Esophagus mucosa (tissue), 1 donor: ENCODE measurements around the gene ATP9B. TPM values are rescaled to one million over a fixed set of nuclear protein-coding genes. Genes with fewer than 3 reads are reported as not detected.
"Not testable (repeated sequence)": the region's sequence is repeated elsewhere in the genome, so short reads cannot be mapped to it uniquely, and the experiment has no call there.

Experiments
- ATAC-seq: fragments of 200-7000 bp; cut with Tn5 transposase; one replicate; pipeline ENCODE4 v1.9.1; 2020
- total RNA-seq: library from RNA; stranded (reverse); gene quantifications from one replicate; pipeline ENCODE4 v1.2.4, GENCODE V29; 2023
- donor health status: DM: yes; HTN: yes; CAD: no.

ATP9B gene
- total RNA-seq, 1 donor from 2014 or later: 19.6 TPM

DNA sequence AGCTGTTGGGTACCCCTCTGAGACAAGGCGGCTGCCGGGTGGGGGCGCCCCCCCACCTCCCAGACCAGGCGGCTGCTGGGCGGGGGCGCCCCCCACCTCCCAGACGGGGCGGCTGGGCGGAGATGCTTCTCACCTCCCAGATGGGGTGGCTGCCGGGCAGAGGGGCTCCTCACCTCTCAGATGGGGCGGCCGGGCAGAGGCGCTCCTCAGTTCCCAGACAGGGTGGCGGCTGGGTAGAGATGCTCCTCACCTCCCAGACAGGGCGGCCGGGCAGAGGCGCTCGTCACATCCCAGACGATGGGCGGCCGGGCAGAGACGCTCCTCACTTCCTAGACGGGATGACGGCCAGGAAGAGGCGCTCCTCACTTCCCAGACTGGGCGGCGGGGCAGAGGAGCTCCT is 3.5 kb downstream of the ATP9B start:
- not testable (repeated sequence) for ATAC-seq

DNA sequence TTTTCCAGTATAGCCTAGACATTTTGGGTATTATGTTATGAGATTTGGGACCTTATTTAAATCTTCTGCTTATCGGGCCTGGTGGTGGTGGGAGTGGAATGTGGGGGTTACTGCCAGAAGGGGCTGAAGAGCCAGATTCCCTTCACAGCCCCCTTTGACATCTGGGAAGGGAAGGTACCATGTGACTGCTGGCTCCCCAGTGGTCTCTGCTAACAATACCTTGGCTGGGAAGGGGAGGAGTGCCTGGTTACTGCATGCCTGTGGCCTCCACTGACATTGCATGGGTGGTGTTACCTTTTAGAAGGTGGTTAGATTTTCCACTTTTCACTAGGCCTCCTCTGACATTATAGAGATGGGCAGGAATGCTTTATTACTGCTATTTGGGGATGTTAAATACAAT is 8.0 kb downstream of the ATP9B start:
- ATAC-seq: no peak

DNA sequence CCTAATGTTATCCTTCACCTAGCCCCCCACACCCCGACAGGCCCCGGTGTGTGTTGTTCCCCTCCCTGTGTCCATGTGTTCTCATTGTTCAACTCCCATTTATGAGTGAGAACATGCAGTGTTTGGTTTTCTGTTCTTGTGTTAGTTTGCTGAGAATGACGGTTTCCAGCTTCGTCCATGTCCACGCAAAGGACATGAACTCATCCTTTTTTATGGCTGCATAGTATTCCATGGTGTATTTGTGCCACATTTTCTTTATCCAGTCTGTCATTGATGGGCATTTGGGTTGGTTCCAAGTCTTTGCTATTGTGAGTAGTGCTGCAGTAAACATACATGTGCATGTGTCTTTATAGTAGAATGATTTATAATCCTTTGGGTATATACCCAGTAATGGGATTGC is 9.6 kb downstream of the ATP9B start:
- ATAC-seq: not testable (repeated sequence)

DNA sequence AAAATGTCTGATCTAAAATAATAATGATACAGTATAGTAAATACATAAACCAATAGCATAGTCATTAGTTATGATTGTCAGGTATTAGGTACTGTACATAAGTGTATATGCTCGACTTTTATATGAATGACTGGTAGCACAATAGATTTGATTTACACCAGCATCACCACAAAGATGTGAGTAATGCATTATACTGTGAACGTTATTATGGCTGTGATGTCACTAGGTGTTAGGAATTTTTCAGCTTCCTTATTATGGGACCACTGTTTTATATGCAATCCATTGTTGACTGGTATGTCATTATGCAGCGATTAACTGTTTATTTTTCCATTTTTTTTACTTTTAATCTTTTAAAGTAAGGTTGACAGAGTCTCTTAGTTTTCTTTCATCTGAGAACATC is 23.7 kb downstream of the ATP9B start:
- ATAC-seq: no peak

DNA sequence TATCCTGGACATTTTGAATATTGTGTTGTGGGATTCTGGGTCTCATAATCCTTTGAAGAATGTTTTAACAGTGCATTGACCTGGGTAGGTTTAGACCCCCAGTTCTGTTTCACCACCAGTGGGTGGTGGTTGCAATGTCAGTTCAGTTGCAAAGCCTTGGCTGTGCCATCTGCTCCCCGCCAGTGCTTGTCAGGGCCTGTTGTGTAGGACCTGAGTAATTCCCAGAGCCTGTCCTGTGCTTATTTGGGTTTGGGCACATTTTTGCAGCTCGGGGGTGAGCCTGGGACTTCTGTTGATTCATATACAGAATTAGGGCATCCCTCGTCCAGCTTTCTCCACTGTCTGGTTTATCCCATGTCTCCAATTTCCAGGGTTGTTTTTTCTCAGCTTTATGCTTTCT is 24.8 kb downstream of the ATP9B start:
- peak; percentile 59 for ATAC-seq

DNA sequence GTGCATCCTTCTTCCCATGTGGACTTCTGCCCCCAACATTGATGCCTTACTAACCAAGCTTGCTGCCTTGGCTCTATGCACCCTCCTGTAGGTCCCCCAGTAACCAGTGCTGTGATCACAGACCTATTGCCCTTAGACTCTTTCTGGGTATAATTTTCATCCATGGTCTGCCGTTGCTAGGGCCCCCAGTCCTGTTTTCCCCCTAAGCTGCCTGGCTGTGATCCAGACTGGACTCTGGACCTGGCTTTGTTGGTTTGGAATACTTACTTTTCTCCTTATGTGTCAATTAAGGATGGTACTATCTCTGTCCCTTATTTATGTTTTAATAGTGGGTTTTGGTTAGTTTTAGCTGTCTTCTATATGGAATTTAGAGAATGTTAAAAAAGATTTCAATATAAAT is 26.0 kb downstream of the ATP9B start:
- ATAC-seq: no peak

DNA sequence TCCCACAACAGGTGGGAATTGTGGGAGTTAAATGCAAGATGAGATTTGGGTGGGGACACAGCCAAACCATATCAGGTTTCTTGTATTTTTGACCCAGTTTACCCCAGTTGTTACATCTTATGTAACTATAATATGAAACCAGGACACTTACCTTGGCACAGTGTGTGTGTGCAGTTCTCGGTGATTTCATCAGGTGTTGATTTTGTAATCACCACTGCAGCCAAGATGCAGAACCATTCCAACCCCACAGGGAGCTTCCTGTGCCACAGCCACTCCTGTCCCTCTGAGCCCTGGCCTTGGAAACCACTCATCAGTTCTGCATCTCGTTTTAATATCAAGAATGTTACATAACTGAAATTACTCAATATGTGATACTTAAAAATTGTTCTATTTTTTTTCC is 31.8 kb downstream of the ATP9B start:
- ATAC-seq: no peak

DNA sequence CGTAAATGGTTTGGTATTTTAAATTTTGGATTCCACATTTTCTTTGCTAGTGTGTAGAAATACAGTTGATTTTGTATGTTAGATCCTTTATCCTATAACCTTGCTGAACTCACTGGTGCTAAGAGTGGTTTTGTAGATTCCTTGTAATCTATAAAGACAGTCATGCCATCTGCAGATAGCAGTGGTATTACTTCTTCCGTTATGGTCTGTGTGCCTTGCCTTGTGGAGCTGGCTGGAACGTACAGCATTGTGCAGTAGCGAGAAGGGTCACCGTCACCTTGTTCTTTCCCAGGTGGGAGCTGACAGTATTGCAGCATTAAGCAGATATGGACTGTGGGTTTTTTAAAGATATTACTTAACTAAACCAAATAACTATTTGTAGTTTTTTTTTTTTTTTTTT is 33.7 kb downstream of the ATP9B start:
- ATAC-seq: no peak

DNA sequence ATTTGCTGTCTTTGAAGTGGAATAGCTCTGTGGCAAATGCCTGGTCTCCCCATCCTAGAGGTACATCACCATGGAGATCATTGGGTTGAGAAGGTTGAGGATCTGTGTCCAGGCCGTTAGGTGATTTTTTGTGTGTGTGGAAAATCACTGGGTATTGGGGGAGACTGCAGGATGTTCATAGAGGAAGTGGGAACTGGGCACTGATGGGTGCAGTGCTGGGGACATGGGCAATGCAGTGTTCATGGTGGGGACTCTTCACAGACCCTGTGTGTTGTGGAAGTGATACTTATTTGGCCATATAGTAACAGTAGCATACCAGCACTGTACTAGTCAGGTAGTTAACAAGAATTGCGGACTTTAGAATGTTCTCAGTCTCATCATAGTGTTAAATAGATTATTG is 34.9 kb downstream of the ATP9B start:
- ATAC-seq: no peak

DNA sequence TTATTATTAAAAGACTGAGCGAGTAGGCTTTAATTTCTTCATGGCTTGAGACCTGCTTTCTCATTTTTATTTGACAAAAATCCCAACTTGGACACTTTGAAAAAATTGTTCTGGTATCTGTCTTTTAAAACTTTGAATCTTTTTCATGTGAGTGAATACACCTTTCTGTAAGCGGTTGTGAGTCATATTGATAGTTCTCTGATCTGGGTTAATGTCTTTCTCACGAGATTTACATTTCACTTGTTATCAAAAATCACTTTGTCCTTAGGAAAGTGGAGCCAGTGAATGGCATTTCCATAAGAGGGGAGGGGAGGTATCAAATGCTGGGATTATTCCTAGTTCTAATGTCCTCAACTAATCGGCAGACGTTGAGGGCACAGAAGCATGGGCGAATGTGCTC is 36.3 kb downstream of the ATP9B start:
- ATAC-seq: no peak

DNA sequence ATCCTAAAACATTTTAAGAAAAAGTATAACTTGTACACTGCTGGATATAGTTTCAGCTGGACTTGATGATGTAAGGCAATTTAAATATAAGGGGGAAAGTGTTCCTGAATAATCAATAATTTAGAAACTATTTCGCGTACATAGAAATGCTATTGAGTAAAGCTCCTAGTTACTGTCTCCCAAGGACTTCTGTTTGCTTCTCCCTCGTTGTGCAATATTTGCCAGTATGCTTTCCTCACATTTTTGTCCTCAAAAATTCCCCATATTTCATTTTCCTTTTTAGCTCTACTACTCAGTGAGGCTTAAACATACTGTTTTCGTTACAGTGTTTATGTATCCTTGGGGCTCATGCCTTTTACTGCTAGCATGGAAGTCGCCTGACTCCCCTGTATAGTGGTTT is 36.9 kb downstream of the ATP9B start:
- ATAC-seq: no peak

DNA sequence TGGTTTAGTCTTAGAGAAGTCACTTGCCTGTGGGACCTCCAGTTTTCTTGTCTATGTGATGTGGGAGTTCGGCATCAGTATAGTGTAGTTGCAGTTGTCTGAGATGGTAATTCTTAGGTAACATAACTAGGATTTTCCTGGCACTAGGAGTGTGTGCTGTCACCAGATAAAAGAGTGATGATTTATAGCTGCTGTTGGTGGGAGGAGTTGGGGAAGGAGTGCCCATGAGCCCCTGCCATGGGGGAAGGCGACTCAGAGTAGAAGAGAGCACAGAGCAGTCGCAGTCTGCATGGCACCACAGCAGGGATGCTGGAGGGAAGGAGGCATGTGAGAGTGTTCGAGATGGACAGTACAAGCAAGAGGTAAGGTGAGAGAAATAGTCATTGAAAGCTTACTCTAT is 38.7 kb downstream of the ATP9B start:
- no peak for ATAC-seq

DNA sequence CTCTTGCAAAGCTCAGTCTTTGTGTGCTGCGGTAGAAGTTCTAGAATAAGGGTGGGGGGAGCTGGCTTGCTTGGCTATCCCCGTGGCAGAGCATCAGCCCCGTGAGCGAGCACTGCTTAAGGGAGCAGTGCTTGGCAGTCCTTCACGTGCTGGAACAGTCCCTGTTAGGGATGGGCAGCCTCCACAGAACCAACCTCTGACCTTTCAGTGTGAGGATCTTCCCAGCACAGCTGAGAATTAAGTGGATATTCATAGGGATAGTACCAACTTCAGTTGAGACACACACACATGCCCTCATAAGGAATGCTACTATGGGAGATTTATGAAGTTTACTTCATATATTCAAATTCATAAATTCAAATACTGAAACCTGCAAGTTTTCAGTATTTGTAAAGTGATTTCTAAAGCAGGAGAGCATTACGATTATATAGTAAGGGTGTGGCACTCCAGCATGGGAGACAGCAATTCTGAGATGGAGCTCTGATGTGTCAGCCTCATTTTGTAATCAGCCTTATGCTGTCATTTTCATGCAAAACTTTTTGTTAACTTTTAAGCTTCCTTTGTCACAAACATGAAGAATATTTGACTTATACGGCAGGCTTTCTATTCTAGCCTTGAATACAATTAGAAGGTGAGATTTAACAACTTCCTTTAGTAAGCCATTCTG is 39.5 kb downstream of the ATP9B start:
- ATAC-seq: no peak

DNA sequence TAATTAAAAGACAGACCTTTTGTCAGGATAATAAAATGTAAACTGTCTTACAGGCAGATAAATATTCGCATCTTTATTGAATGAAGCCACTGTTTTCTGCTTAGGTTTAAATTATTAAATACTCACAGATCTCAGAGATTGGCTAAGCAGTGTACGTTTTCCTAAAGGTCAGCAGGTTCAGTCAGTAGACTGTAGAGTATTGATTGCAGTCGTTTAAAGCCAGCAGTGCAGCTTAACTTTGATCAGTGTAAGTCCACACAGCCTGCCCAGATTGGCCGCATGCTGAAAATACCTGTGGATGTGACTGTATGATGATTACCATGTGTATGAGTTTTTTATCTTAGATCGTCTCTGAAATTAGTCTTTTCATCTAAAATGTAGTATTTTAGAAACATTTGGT is 42.3 kb downstream of the ATP9B start:
- ATAC-seq: no peak

DNA sequence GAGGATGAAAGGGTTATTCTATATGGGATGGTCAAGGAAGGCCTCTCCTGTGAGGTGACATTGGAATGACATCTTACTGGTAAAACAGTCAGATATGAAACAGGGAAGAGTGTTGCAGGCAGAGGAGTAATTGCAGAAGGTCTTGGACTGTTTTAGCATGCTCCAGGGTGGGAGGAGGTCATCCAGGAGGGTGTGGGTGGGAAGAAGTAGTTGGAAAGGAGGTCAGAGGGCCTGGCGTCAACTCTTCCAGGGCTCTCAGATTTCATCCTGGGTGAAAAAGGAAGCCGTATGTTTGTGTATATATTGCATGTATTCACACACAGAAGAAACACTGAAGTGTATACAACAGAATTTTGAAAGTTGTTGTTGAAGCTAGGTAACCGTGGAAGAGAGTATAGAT is 48.2 kb downstream of the ATP9B start:
- no peak for ATAC-seq

DNA sequence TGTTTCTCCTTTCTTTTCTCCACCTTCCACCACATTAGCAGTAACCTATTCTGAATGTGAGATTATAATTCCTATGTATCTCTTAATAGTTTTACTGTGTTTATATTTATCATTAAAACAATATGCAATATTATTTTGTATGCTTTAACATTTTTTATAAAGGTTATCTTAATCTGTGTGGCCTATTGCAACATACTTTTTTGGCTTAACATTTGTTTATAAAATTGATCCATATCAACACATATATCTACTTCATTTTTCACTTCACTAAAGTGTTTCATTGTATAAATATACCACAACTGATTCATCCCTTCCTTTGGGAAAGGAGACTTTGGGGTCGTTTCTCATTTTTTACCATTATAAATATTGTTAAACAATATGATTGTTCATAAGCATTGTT is 48.6 kb downstream of the ATP9B start:
- no peak for ATAC-seq

DNA sequence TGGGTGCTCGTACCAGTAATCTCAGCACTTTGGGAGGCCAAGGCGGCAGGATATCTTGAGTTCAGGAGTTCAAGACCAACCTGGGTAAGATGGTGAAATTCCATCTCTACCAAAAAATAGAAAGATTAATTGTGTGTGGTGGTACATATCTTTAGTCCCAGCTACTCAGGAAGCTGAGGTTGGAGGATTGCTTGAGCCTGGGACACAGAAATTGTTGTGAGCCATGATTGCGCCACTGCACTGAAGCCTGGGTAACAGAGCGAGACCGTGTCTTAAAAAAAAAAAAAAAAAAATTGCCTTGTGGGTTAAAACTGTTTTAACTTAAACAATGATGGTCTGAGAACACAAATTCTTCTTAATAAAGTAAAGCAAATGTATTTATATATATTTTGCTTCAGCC is 49.6 kb downstream of the ATP9B start:
- ATAC-seq: no peak

DNA sequence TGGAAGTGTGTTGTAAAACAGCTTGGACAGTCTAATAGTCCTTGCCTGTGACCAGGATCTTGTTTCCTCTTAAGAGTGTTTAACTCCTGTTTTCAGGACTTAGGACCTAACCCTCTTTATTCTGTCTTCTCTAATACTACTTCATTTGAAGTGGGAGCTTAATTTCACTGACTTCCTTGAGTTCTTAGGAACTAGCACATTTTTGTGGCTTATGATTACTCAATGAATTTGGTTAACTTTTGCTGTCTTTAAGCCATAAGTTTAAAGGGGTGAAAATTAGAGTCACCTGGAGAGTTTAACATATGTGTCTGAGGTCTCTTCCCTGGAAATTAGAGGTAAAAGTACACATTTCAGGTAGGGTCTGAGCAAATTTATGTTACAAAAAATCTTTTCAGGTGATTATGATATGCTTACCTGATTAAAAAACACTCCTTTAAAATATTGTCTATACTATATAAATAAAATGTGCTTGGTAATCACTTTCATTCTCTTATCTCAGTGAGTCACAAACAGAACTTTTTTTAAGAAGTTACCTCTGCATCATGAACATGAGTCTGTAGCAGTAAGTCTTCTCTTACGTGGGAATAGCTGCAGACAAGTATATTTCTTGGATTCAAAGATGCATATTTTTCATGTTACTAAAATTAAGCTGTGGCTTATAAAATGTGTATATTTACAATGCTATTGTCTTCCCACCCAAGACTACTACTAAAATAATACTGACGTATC is 52.7 kb downstream of the ATP9B start:
- ATAC-seq: no peak

DNA sequence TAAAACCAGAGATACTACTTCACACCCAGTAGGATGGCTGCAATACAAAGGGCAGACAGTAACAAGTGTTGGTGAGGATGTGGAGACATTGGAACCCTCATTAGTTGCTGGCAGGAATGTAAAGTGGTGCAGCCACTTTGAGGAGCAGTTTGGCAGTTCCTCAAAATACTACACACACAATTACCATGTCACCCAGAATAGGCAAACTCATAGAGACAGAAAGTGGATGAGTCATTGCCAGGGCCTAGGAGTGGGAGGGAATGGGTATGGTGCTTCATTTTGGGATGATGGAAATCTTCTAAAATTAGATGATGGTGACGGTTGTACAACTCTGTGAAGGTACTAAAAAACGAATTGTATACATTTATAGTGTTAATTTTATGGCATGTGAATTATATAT is 54.8 kb downstream of the ATP9B start:
- peak; percentile 36 for ATAC-seq

DNA sequence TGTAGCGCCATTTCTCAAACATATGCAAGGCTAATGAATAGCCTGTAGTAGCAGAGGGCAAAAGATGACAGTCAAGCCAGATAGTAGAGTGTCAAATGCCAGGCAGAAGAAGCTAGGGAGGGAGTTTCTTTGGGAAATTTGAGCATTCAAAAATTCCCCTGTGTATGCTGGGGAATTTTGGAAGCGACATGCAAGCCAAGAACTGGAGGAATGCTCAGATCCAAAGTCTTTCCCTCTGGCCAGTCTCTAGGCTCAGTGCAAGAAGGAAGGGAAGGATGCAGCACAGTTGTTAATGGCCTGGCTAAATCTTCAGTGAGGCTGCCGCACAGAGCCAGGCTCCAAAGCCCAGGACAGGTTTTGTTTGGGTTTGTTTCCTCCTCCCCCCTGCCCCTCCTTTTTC is 59.9 kb downstream of the ATP9B start:
- no peak for ATAC-seq

DNA sequence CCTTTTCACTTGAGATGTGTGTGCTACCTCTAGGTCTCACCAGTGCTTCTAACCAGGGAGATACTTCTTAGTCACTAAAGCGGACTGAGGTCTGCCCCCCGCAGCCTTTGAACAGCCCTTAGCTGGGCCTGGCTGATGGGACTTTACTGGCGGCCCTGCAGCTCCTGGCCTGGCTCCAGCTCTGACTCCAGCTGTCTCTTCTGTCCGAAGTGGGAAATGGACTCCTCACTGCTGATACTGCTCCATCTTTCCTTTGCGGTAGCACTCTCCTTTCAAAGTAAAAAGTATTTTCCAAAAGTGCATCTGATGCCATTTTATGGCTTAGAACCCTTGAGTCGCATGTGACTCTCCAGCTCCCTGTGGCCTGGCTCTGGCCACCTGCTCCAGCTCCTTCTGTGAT is 64.5 kb downstream of the ATP9B start:
- no peak for ATAC-seq

DNA sequence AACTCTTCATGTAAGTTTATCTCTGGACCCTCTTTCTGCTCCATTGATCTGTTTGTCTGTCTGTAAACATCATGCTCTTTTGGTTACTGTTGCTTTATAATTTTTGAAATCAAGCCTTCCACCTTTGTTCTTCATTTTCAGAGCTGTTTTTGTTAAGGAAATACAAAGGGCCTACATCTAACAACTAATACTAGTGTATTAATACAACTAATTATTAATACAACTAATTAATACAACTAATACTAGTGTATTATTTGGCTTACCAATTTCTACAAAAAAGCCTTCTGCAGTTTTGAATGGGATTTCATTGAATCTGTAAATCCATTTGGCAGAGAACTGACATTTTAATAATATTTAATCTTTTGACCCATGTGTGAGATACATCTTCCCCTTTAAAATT is 66.7 kb downstream of the ATP9B start:
- ATAC-seq: no peak

DNA sequence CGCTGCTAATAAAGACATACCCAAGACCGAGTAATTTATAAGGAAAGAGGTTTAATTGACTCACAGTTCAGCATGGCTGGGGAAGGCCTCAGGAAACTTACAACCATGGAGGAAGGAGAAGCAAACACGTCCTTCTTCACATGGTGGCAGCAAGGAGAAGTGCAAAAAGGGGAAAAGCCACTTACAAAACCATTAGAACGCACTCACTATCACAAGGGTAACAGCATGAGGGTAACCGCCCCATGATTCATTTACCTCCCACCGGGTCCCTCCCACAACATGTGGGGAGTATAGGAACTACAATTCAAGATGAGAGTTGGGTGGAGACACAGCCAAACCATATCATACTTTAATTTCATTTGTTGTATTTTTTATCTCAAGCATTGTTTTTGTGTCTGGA is 67.5 kb downstream of the ATP9B start:
- ATAC-seq: no peak

DNA sequence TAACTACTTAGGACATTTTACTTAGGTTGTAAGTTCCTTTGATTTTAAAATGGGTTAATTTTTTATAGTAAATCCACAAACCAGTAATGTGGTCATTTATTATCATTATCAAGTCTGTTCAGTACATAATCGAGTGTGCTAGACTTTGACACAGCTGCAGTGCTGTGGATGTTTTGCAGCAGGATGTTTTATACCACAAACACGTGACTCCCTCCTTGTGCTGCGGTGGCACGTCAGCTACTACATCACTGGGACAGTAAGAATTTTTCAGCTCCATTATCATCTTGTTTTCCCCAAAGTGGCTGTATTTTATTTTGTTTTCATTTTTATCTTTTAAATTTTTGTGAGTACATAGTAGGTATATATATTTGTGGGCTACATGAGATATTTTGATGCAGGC is 70.0 kb downstream of the ATP9B start:
- ATAC-seq: no peak

DNA sequence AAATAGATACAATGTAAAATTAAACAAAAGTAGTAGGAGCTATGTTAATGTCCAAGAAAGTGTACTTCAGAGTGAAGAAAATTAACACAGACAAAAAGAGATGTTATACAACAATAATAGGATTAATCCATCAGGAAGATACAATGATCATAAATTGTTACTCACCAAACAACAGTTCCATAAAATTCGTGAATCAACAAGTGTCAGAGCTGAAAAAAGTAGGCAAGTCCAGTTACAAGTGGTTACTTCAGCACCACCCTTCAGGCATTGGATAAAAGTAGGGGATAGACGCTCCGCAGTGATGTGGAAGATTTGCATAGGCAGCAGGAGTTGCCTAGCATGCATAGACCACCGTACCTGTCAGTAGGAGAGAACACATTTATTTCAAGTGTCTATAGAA is 77.8 kb downstream of the ATP9B start:
- no peak for ATAC-seq
